HCT116 (cell line): ENCODE measurements around the gene RWDD4. TPM values are rescaled to one million over a fixed set of nuclear protein-coding genes. Genes with fewer than 3 reads are reported as not detected.

ENCODE experiments used
- ATAC-seq: fragments of 200-7000 bp; cut with Tn5 transposase; 2 replicates; pipeline ENCODE4 v1.9.1; 2020; ENCODE audit warnings: mild to moderate bottlenecking, moderate library complexity
- BruUV-seq: library from RNA; stranded (reverse); fragments of 400-500 nt; replicated peaks from 2 replicates; lab custom pipeline; 2021; lab: Mats Ljungman, UMichigan
- CTCF ChIA-PET: fragments of 300-600 bp; sonication (Branson Sonifier 250); formaldehyde crosslinking; loops from one replicate; lab custom pipeline; 2021; ENCODE audit warnings: antibody characterized with exemption; lab: Charles Lee
- POLR2A ChIA-PET: fragments of 300-600, 350-600 bp; sonication (Branson Sonifier 250); formaldehyde crosslinking; loops from one replicate; lab custom pipeline; 2021; ENCODE audit warnings: antibody characterized with exemption; lab: Charles Lee
- RAD21 ChIA-PET, 2 experiments: fragments of 300-600 bp; sonication (Branson Sonifier 250); formaldehyde crosslinking; loops; one replicate each; lab custom pipeline; 2023; ENCODE audit warnings: low total read pairs in 2 of 2; ENCODE audit not compliant: uncharacterized antibody in 2 of 2, unreplicated experiment in 2 of 2, low non-redundant PET in 1 of 2; lab: Charles Lee
- DNase-seq: peaks from one replicate; pipeline ENCODE4 v3.0.0-alpha.2; 2010; ENCODE audit warnings: low read depth, low spot score
- H2AFZ ChIP-seq: fragments of 200-600 bp; shearing (Covaris generic), sonication (generic); 2 replicates; pipeline ENCODE4 v1.6.1; 2017; ENCODE audit warnings: low read depth, mixed run types, mixed read lengths, antibody characterized with exemption, low read length; ENCODE audit not compliant: poor library complexity, severe bottlenecking
- H3K27ac ChIP-seq: 2 replicates; pipeline ENCODE4 v1.5.1; 2012; ENCODE audit warnings: low read depth, low read length
- H3K27me3 ChIP-seq: fragments of 200-600 bp; sonication (generic); 2 replicates; pipeline ENCODE4 v1.6.1; 2016; ENCODE audit warnings: mixed run types, low read length, mixed read lengths; ENCODE audit not compliant: insufficient read depth
- H3K36me3 ChIP-seq, 2 experiments: fragments of 200-500 bp in 1 of 2; fragments of 200-600 bp in 1 of 2; sonication (Bioruptor generic) in 1 of 2; sonication (generic) in 1 of 2; 2 replicates each; pipeline versions ENCODE4 v1.5.1 to v1.6.1; 2014 to 2016; ENCODE audit warnings: low read length in 2 of 2, inconsistent platforms in 1 of 2, mixed read lengths in 1 of 2, mixed run types in 1 of 2; ENCODE audit not compliant: insufficient read depth in 2 of 2, control insufficient read depth in 1 of 2
- H3K4me1 ChIP-seq, 2 experiments: fragments of 200-600 bp in 1 of 2; sonication (generic) in 1 of 2; 2 replicates each; pipeline versions ENCODE4 v1.5.1 to v1.6.1; 2012 to 2017; ENCODE audit warnings: low read length in 2 of 2, inconsistent platforms in 1 of 2, mild to moderate bottlenecking in 1 of 2, mixed read lengths in 1 of 2, mixed run types in 1 of 2, moderate library complexity in 1 of 2; ENCODE audit not compliant: insufficient read depth in 2 of 2, control insufficient read depth in 1 of 2
- H3K4me2 ChIP-seq: fragments of 200-600 bp; sonication (generic); 2 replicates; pipeline ENCODE4 v1.6.1; 2017; ENCODE audit warnings: mixed run types, low read length, mixed read lengths
- H3K4me3 ChIP-seq, 2 experiments: fragments of 200-600 bp in 1 of 2; sonication (generic) in 1 of 2; replicated peaks in 1 of 2; 2 replicates each; pipeline ENCODE4 v1.5.1; 2011 to 2016; ENCODE audit warnings: low read length in 2 of 2, control low read depth in 1 of 2, low read depth in 1 of 2, mild to moderate bottlenecking in 1 of 2, mixed read lengths in 1 of 2, mixed run types in 1 of 2
- H3K79me2 ChIP-seq: fragments of 200-600 bp; sonication (generic); 2 replicates; pipeline ENCODE4 v1.6.1; 2017; ENCODE audit warnings: mild to moderate bottlenecking, mixed run types, low read length, moderate library complexity, mixed read lengths; ENCODE audit not compliant: insufficient read depth
- H3K9ac ChIP-seq: fragments of 200-600 bp; sonication (generic); 2 replicates; pipeline ENCODE4 v1.6.1; 2016; ENCODE audit warnings: low read length, mixed read lengths
- H3K9me2 ChIP-seq: fragments of 200-600 bp; sonication (generic), shearing (Covaris generic); 2 replicates; pipeline ENCODE4 v1.6.1; 2017; ENCODE audit warnings: mixed run types, mild to moderate bottlenecking, moderate library complexity; ENCODE audit not compliant: insufficient read depth
- H3K9me3 ChIP-seq, 2 experiments: fragments of 200-500 bp in 1 of 2; fragments of 200-600 bp in 1 of 2; sonication (Bioruptor generic) in 1 of 2; sonication (generic) in 1 of 2; 2 replicates each; pipeline ENCODE4 v1.6.1; 2014 to 2017; ENCODE audit warnings: low read length in 2 of 2, mixed read lengths in 2 of 2, inconsistent platforms in 1 of 2, low read depth in 1 of 2, mild to moderate bottlenecking in 1 of 2, mixed run types in 1 of 2, moderate library complexity in 1 of 2; ENCODE audit not compliant: control insufficient read depth in 1 of 2, insufficient read depth in 1 of 2
- H4K20me1 ChIP-seq: fragments of 200-600 bp; sonication (generic), shearing (Covaris generic); 2 replicates; pipeline ENCODE4 v1.6.1; 2017; ENCODE audit warnings: mixed run types, mild to moderate bottlenecking, moderate library complexity; ENCODE audit not compliant: insufficient read depth
- CBX3 ChIP-seq: IDR thresholded peaks from 2 replicates; pipeline ENCODE4 v1.6.1; 2012; ENCODE audit warnings: low read depth
- CEBPB ChIP-seq: IDR thresholded peaks from 2 replicates; pipeline ENCODE4 v1.6.1; 2012; ENCODE audit warnings: low read depth
- EGR1 ChIP-seq: IDR thresholded peaks from 2 replicates; pipeline ENCODE4 v1.6.1; 2012; ENCODE audit warnings: low read depth
- FOSL1 ChIP-seq: IDR thresholded peaks from 2 replicates; pipeline ENCODE4 v1.6.1; 2012; ENCODE audit warnings: low read depth
- JUND ChIP-seq: IDR thresholded peaks from 2 replicates; pipeline ENCODE4 v1.6.1; 2012
- POLR2A ChIP-seq: IDR thresholded peaks from 2 replicates; pipeline ENCODE4 v1.7.0; 2011; ENCODE audit warnings: borderline replicate concordance; ENCODE audit not compliant: insufficient read depth, insufficient read length; ENCODE audit errors: extremely low read depth
- POLR2AphosphoS5 ChIP-seq: IDR thresholded peaks from 2 replicates; pipeline ENCODE4 v1.6.1; 2011; ENCODE audit warnings: mild to moderate bottlenecking, low read depth, low read length, moderate library complexity
- RAD21 ChIP-seq: IDR thresholded peaks from 2 replicates; pipeline ENCODE4 v1.6.1; 2012; ENCODE audit warnings: low read depth, mild to moderate bottlenecking
- SIN3A ChIP-seq: IDR thresholded peaks from 2 replicates; pipeline ENCODE4 v1.6.1; 2012; ENCODE audit warnings: low read depth
- SRF ChIP-seq: IDR thresholded peaks from 2 replicates; pipeline ENCODE4 v1.6.1; 2012; ENCODE audit warnings: low read depth
- YY1 ChIP-seq: IDR thresholded peaks from 2 replicates; pipeline ENCODE4 v1.6.1; 2011; ENCODE audit warnings: low read length, low read depth, moderate library complexity, mild to moderate bottlenecking; ENCODE audit not compliant: insufficient replicate concordance; ENCODE audit errors: extremely low read depth
- ZBTB33 ChIP-seq: IDR thresholded peaks from 2 replicates; pipeline ENCODE4 v1.6.1; 2011; ENCODE audit warnings: mild to moderate bottlenecking, low read length, moderate library complexity; ENCODE audit not compliant: insufficient replicate concordance; ENCODE audit errors: extremely low read depth
- ZFX ChIP-seq: fragments of 450-650 bp; IDR thresholded peaks from 2 replicates; pipeline ENCODE4 v1.6.1; 2017
- ZNF274 ChIP-seq: fragments of 200-500 bp; sonication (Bioruptor generic); IDR thresholded peaks from 2 replicates; pipeline ENCODE4 v1.6.1; 2014; ENCODE audit warnings: mild to moderate bottlenecking, low read depth, low read length, inconsistent platforms
- intact Hi-C: fragments of 100-400 bp; cut with micrococcal nuclease; formaldehyde crosslinking; loops from 2 replicates; pipeline ENCODE4 v1.10.0; 2022
- total RNA-seq: library from RNA; stranded (reverse); gene quantifications from one replicate; pipeline ENCODE4 v1.2.1, GENCODE V29; 2021; ENCODE audit not compliant: unreplicated experiment
- TF ChIP-seq, protein P1 (sequence below): IDR thresholded peaks from 2 replicates; pipeline ENCODE4 v1.6.1; 2012
- TF ChIP-seq, protein P2 (sequence below): IDR thresholded peaks from 2 replicates; pipeline ENCODE4 v1.6.1; 2012

RWDD4 gene
- total RNA-seq, 1 experiment from 2014 or later, result 11.9 TPM

- Histone ChIP-seq H3K4me3 (no peak overlapping the region), H3K9me3 (no peaks in the 10 kb centered on the region), H3K9ac (no peak overlapping the region), H4K20me1 (no peaks in the 10 kb centered on the region), H3K4me1 (peaks cover 6 to 12% of the 10 kb centered on the region in 2 experiments; a peak in 3 of 4 replicates), H3K9me2 (no peaks in the 10 kb centered on the region), H3K4me2 (no peak overlapping the region), H2AFZ (no peak overlapping the region), H3K27ac (no peak overlapping the region), H3K79me2 (no peaks in the 10 kb centered on the region), H3K36me3 (no peaks in the 10 kb centered on the region), H3K27me3 (no peaks in the 10 kb centered on the region)
- ChIA-PET RAD21 (no interaction called here), POLR2A (no interaction called here), CTCF (no interaction called here)
- DNase-seq (no peak), ATAC-seq (no peak)
- TF ChIP-seq ZBTB33 (no peak), JUND (no peak), POLR2AphosphoS5 (no peak), ZFX (no peak), CEBPB (no peak), SRF (no peak), CBX3 (no peak), YY1 (no peak)
- TF ChIP-seq, protein P1, sequence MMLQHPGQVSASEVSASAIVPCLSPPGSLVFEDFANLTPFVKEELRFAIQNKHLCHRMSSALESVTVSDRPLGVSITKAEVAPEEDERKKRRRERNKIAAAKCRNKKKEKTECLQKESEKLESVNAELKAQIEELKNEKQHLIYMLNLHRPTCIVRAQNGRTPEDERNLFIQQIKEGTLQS, result no peak
- intact Hi-C loops, result no loop called here
- no TSS peak for BruUV-seq
These were observed 19.7 kb downstream of the RWDD4 start for GRCh38 chr4:183639291-183639690.

GRCh38 chr4:183638436-183638835 is 20.5 kb downstream of the RWDD4 start:
- ATAC-seq, result no peak
- no peak for DNase-seq
- no peaks in the 10 kb centered on the region for H3K36me3 ChIP-seq
- H3K9ac ChIP-seq, result no peak overlapping the region
- H4K20me1 ChIP-seq, result no peaks in the 10 kb centered on the region
- CTCF ChIA-PET, result no interaction called here
- POLR2A ChIA-PET, result no interaction called here
- H3K9me2 ChIP-seq, result no peaks in the 10 kb centered on the region
- H3K9me3 ChIP-seq, result no peaks in the 10 kb centered on the region
- intact Hi-C loops, result no loop called here
- no peak overlapping the region for H3K4me3 ChIP-seq
- no peaks in the 10 kb centered on the region for H3K27me3 ChIP-seq
- no TSS peak for BruUV-seq
- TF ChIP-seq SIN3A, result no peak
- TF ChIP-seq RAD21, result no peak
- TF ChIP-seq, protein P2, sequence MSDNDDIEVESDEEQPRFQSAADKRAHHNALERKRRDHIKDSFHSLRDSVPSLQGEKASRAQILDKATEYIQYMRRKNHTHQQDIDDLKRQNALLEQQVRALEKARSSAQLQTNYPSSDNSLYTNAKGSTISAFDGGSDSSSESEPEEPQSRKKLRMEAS, result no peak
- TF ChIP-seq ZFX, result no peak
- TF ChIP-seq, protein P1, result no peak
- no peak for TF ChIP-seq FOSL1
- no peak for TF ChIP-seq ZNF274
- no peak for TF ChIP-seq YY1
- TF ChIP-seq ZBTB33, result no peak
- TF ChIP-seq POLR2AphosphoS5, result no peak
- TF ChIP-seq EGR1, result no peak
- no peak for TF ChIP-seq POLR2A
- TF ChIP-seq JUND, result no peak
- H3K27ac ChIP-seq, result no peak overlapping the region
- H3K4me2 ChIP-seq, result no peak overlapping the region
- RAD21 ChIA-PET, result no interaction called here
- peaks cover 6 to 12% of the 10 kb centered on the region in 2 experiments; a peak in 3 of 4 replicates for H3K4me1 ChIP-seq
- H2AFZ ChIP-seq, result no peak overlapping the region
- H3K79me2 ChIP-seq, result no peaks in the 10 kb centered on the region
